ENCODE measurements around the gene REG4. TPM values are rescaled to one million over a fixed set of nuclear protein-coding genes. Genes with fewer than 3 reads are reported as not detected.
"Not testable (repeated sequence)": the region's sequence is repeated elsewhere in the genome, so short reads cannot be mapped to it uniquely, and the experiment has no call there.

Gene REG4
- total RNA-seq, 1 donor = not detected

DNA sequence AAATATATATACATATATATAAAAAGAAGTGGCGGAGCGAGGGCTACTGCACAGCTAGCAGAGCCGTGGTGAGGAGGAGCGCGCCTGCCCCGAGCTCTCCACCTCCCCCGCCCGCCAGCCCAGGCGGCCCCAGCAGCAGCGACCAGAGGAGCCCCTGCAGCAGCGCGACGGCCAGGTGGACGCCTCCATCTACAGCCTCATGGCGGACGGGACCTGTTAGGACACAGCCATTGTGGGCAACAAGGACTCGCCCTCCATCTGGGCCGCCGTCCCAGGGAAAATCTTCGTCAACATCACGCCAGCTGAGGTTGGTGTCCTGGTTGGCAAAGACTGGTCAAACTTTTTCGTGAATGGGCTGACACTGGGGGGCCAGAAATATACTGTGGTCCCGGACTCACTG is 41.9 kb upstream of the REG4 start:
- no peaks in the 10 kb centered on the region for H3K79me2 ChIP-seq (ENCODE audit: insufficient read depth, low read length)
- no peak overlapping the region for H3K27ac ChIP-seq (ENCODE audit: low read depth, low read length)
- H3K4me1 ChIP-seq (ENCODE audit: insufficient read depth, low read length) = no peaks in the 10 kb centered on the region
- H3K27me3 ChIP-seq (ENCODE audit: insufficient read depth, low read length) = no peaks in the 10 kb centered on the region
- H3K4me3 ChIP-seq (ENCODE audit: insufficient read depth, low read length) = no peak overlapping the region
- no peak overlapping the region for H2AFZ ChIP-seq (ENCODE audit: low read length)
- no peaks in the 10 kb centered on the region for H4K20me1 ChIP-seq (ENCODE audit: insufficient read depth, low read length)
- TF ChIP-seq, protein P1, sequence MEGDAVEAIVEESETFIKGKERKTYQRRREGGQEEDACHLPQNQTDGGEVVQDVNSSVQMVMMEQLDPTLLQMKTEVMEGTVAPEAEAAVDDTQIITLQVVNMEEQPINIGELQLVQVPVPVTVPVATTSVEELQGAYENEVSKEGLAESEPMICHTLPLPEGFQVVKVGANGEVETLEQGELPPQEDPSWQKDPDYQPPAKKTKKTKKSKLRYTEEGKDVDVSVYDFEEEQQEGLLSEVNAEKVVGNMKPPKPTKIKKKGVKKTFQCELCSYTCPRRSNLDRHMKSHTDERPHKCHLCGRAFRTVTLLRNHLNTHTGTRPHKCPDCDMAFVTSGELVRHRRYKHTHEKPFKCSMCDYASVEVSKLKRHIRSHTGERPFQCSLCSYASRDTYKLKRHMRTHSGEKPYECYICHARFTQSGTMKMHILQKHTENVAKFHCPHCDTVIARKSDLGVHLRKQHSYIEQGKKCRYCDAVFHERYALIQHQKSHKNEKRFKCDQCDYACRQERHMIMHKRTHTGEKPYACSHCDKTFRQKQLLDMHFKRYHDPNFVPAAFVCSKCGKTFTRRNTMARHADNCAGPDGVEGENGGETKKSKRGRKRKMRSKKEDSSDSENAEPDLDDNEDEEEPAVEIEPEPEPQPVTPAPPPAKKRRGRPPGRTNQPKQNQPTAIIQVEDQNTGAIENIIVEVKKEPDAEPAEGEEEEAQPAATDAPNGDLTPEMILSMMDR (IDR thresholded peaks at IDR 0.05; ENCODE audit: extremely low read depth, low read depth, low read length) = no peak
- no peaks in the 10 kb centered on the region for H3K36me3 ChIP-seq (ENCODE audit: insufficient read depth, low read length)
- no peaks in the 10 kb centered on the region for H3K9me3 ChIP-seq (ENCODE audit: low read depth, low read length)
- no peak overlapping the region for H3K4me2 ChIP-seq (ENCODE audit: insufficient read depth, low read length)
- DNase-seq (ENCODE audit: insufficient read length, low spot score, missing footprints) = no peak

DNA sequence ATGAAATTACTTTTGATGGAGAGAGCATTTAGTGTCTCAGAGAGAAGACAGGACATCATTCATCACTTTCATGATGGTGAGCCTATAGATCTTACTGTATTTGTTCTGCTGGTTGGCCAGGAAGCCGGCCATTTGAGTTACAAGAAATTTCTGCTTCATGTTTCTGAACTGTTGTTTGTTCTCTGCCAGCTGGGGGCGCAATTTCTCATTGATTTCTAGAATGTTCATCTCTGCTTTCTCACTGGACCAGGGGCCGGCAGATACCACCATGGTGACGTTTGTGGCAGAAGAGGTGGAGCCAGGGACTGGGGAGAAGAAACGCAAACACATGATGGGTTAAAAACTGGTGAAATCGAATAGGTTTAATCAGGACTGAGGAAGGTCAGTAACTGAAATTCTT is 32.9 kb upstream of the REG4 start:
- DNase-seq (ENCODE audit: insufficient read length, low spot score, missing footprints); H3K4me1 ChIP-seq (ENCODE audit: insufficient read depth, low read length); H3K9me3 ChIP-seq (ENCODE audit: low read depth, low read length); H3K36me3 ChIP-seq (ENCODE audit: insufficient read depth, low read length); H4K20me1 ChIP-seq (ENCODE audit: insufficient read depth, low read length); H3K79me2 ChIP-seq (ENCODE audit: insufficient read depth, low read length); H3K4me2 ChIP-seq (ENCODE audit: insufficient read depth, low read length); H3K4me3 ChIP-seq (ENCODE audit: insufficient read depth, low read length); H3K27ac ChIP-seq (ENCODE audit: low read depth, low read length); H2AFZ ChIP-seq (ENCODE audit: low read length): not testable (repeated sequence)
- TF ChIP-seq, protein P1 (IDR thresholded peaks at IDR 0.05; ENCODE audit: extremely low read depth, low read depth, low read length) = peak; percentile 64
- H3K27me3 ChIP-seq (ENCODE audit: insufficient read depth, low read length) = peaks cover 15% of the 10 kb centered on the region

DNA sequence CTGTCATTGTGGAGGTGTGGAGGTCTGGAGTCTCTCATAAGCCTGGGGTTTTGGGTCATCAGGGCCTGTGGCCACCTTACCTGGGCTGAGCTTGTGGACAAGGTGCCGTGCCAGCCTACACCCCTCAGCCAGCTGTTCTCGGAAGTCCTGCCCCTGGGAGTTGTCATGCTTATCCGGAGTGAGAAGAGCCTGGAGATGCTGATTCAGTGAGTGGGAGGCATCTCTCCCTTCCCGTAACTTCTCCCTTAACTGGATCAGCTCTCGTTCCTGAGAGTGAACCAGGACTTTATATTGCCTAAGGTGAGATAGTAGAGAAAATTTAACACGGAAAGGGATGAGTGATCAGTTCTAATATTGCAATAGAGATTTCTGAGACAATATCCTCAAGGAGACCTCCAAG is 30.0 kb upstream of the REG4 start:
- no peak for DNase-seq (ENCODE audit: insufficient read length, low spot score, missing footprints)
- Histone ChIP-seq H3K4me3 (ENCODE audit: insufficient read depth, low read length) (no peak overlapping the region), H2AFZ (ENCODE audit: low read length) (no peak overlapping the region), H3K27ac (ENCODE audit: low read depth, low read length) (no peak overlapping the region), H3K4me2 (ENCODE audit: insufficient read depth, low read length) (no peak overlapping the region), H3K9me3 (ENCODE audit: low read depth, low read length) (no peaks in the 10 kb centered on the region), H3K36me3 (ENCODE audit: insufficient read depth, low read length) (no peaks in the 10 kb centered on the region), H3K4me1 (ENCODE audit: insufficient read depth, low read length) (no peaks in the 10 kb centered on the region), H3K27me3 (ENCODE audit: insufficient read depth, low read length) (peaks cover 20% of the 10 kb centered on the region), H4K20me1 (ENCODE audit: insufficient read depth, low read length) (no peaks in the 10 kb centered on the region), H3K79me2 (ENCODE audit: insufficient read depth, low read length) (no peaks in the 10 kb centered on the region)
- TF ChIP-seq, protein P1 (IDR thresholded peaks at IDR 0.05; ENCODE audit: extremely low read depth, low read depth, low read length) = no peak

DNA sequence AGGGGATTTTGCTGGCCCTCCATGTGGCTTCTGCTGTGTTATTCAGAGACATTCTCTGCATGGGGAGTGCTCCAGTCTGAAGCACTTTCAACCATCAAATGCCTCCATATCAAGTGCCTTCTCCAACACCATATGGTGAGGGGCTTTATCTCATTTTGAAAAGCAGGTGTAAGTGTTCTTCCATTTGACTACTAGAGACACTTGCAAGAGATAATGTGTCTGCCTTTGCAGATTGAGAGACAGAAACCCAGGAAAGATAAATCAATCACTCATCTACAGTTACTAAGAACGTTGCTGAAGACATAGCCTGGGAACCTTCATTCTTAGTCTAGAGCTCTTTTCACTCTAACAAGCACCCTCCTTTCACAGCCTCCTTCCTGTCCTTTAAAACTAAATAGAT is 29.5 kb upstream of the REG4 start:
- Histone ChIP-seq H4K20me1 (ENCODE audit: insufficient read depth, low read length) (no peaks in the 10 kb centered on the region), H3K4me2 (ENCODE audit: insufficient read depth, low read length) (no peak overlapping the region), H3K79me2 (ENCODE audit: insufficient read depth, low read length) (no peaks in the 10 kb centered on the region), H2AFZ (ENCODE audit: low read length) (no peak overlapping the region), H3K36me3 (ENCODE audit: insufficient read depth, low read length) (no peaks in the 10 kb centered on the region), H3K4me3 (ENCODE audit: insufficient read depth, low read length) (no peak overlapping the region), H3K27ac (ENCODE audit: low read depth, low read length) (no peak overlapping the region), H3K27me3 (ENCODE audit: insufficient read depth, low read length) (peaks cover 15% of the 10 kb centered on the region), H3K9me3 (ENCODE audit: low read depth, low read length) (no peaks in the 10 kb centered on the region), H3K4me1 (ENCODE audit: insufficient read depth, low read length) (no peaks in the 10 kb centered on the region)
- TF ChIP-seq, protein P1 (IDR thresholded peaks at IDR 0.05; ENCODE audit: extremely low read depth, low read depth, low read length) = no peak
- no peak for DNase-seq (ENCODE audit: insufficient read length, low spot score, missing footprints)

All from osteoblast (primary cell).